Glutamatergic neuron (in vitro differentiated cells): ENCODE measurements around the gene ZNF552. TPM values are rescaled to one million over a fixed set of nuclear protein-coding genes. Genes with fewer than 3 reads are reported as not detected.
A peak's percentile ranks its signal among the peaks of the same experiment; 100 is the strongest.
"Not testable (repeated sequence)": the region's sequence is repeated elsewhere in the genome, so short reads cannot be mapped to it uniquely, and the experiment has no call there.

Experiments used
- DNase-seq: peaks from one replicate; pipeline ENCODE4 v3.0.0; 2022
- H3K27ac Mint-ChIP-seq: one replicate; pipeline ENCODE4 v1.8.0; 2020; ENCODE audit warnings: mild to moderate bottlenecking, mixed read lengths, inconsistent platforms; ENCODE audit not compliant: unreplicated experiment
- H3K27me3 Mint-ChIP-seq: one replicate; pipeline ENCODE4 v1.8.0; 2020; ENCODE audit warnings: mild to moderate bottlenecking, moderate library complexity, mixed read lengths, inconsistent platforms; ENCODE audit not compliant: unreplicated experiment
- H3K36me3 Mint-ChIP-seq: one replicate; pipeline ENCODE4 v1.8.0; 2020; ENCODE audit warnings: mild to moderate bottlenecking, mixed read lengths, inconsistent platforms; ENCODE audit not compliant: unreplicated experiment
- H3K4me1 Mint-ChIP-seq: one replicate; pipeline ENCODE4 v1.8.0; 2020; ENCODE audit warnings: mild to moderate bottlenecking, low read depth, mixed read lengths, inconsistent platforms; ENCODE audit not compliant: unreplicated experiment
- H3K4me3 Mint-ChIP-seq: one replicate; pipeline ENCODE4 v1.8.0; 2020; ENCODE audit warnings: mild to moderate bottlenecking, mixed read lengths, inconsistent platforms; ENCODE audit not compliant: unreplicated experiment
- H3K9me3 Mint-ChIP-seq: one replicate; pipeline ENCODE4 v1.8.0; 2020; ENCODE audit warnings: mild to moderate bottlenecking, moderate library complexity, mixed read lengths, inconsistent platforms; ENCODE audit not compliant: unreplicated experiment
- CTCF ChIP-seq: fragments of 200-600 bp; sonication (generic); IDR thresholded peaks from one replicate; pipeline ENCODE4 v1.5.0; 2021; ENCODE audit not compliant: partially characterized antibody, unreplicated experiment
- long read RNA-seq: library from polyadenylated mRNA; unstranded; transcript quantifications from one replicate; pipeline ENCODE4 v2.0.0, GENCODE V29; 2020; ENCODE audit not compliant: unreplicated experiment
- total RNA-seq: library from RNA; stranded (reverse); fragmentation: NEBNext Ultra II Directional; extraction: Animal tissue kit (Norgen Biotek cat#: 25700); gene quantifications from one replicate; pipeline ENCODE4 v1.2.1, GENCODE V29; 2021; ENCODE audit not compliant: unreplicated experiment

Gene ZNF552
- 14.9 TPM for total RNA-seq
- long read RNA-seq, partial matches to known transcripts, result 0 of 4 reads
- long read RNA-seq, other reads (novel, unspliced or antisense), result 3 of 4 reads

- H3K36me3 Mint-ChIP-seq, result no peaks in the 10 kb centered on the region
- H3K9me3 Mint-ChIP-seq, result peaks cover 1% of the 10 kb centered on the region
- peak within 1 kb of the TSS; percentile 96 for H3K4me3 Mint-ChIP-seq
- DNase-seq, result peak; percentile 79
- peaks cover 5% of the 10 kb centered on the region for H3K27me3 Mint-ChIP-seq
- H3K27ac Mint-ChIP-seq, result peak within 1 kb of the TSS; percentile 82
- H3K4me1 Mint-ChIP-seq, result peaks cover 10% of the 10 kb centered on the region
- no peak for TF ChIP-seq CTCF
Measured at GRCh38 chr19:57814505-57815246, at the start of gene ZNF552. Gene ZNF552 (minus strand): TSS chr19:57814913. CDS start chr19:57814743, 170 bp downstream.

- not testable (repeated sequence) for H3K4me1 Mint-ChIP-seq, H3K27ac Mint-ChIP-seq, H3K4me3 Mint-ChIP-seq, H3K36me3 Mint-ChIP-seq, H3K9me3 Mint-ChIP-seq, H3K27me3 Mint-ChIP-seq, DNase-seq
Measured at GRCh38 chr19:57862351-57862750, 47.6 kb upstream of the ZNF552 start.

- Mint-ChIP-seq H3K9me3 (peaks cover 14% of the 10 kb centered on the region), H3K4me1 (peaks cover 13% of the 10 kb centered on the region)
- not testable (repeated sequence) for DNase-seq, H3K36me3 Mint-ChIP-seq, H3K4me3 Mint-ChIP-seq, H3K27me3 Mint-ChIP-seq, H3K27ac Mint-ChIP-seq
Measured at GRCh38 chr19:57854117-57854516, 39.4 kb upstream of the ZNF552 start.

- peaks cover 16% of the 10 kb centered on the region for H3K9me3 Mint-ChIP-seq
- not testable (repeated sequence) for H3K27me3 Mint-ChIP-seq, H3K36me3 Mint-ChIP-seq
Measured at GRCh38 chr19:57851812-57852603, 37.3 kb upstream of the ZNF552 start.

GRCh38 chr19:57850553-57851017 is 35.9 kb upstream of the ZNF552 start:
- H3K36me3 Mint-ChIP-seq, result peaks cover 9% of the 10 kb centered on the region

More at GRCh38 chr19:57851812-57852603, 37.3 kb upstream of the ZNF552 start:
- Mint-ChIP-seq H3K4me3 (peak overlapping the region; percentile 98), H3K27ac (peak overlapping the region; percentile 99), H3K4me1 (peaks cover 13% of the 10 kb centered on the region)
- DNase-seq, result not testable (repeated sequence)

GRCh38 chr19:57849666-57850473 is 35.2 kb upstream of the ZNF552 start, which contains the start of gene ZNF587:
Gene ZNF587 (plus strand): TSS chr19:57849859. CDS start chr19:57850039, 180 bp downstream.
- H3K36me3 Mint-ChIP-seq, result not testable (repeated sequence)
- peak; percentile 62 for DNase-seq

More at GRCh38 chr19:57850553-57851017, 35.9 kb upstream of the ZNF552 start:
- Mint-ChIP-seq H3K27ac (peak overlapping the region; percentile 99), H3K4me1 (peaks cover 13% of the 10 kb centered on the region), H3K27me3 (peaks cover 8% of the 10 kb centered on the region), H3K4me3 (peak overlapping the region; percentile 98), H3K9me3 (peaks cover 16% of the 10 kb centered on the region)
- no peak for TF ChIP-seq CTCF
- peak; percentile 35 for DNase-seq

GRCh38 chr19:57849162-57849665 is 34.5 kb upstream of the ZNF552 start:
- peaks cover 13% of the 10 kb centered on the region for H3K4me1 Mint-ChIP-seq
- peaks cover 16% of the 10 kb centered on the region for H3K9me3 Mint-ChIP-seq
- DNase-seq, H3K27me3 Mint-ChIP-seq, H3K36me3 Mint-ChIP-seq: not testable (repeated sequence)
- H3K27ac Mint-ChIP-seq, result peak overlapping the region; percentile 99
- H3K4me3 Mint-ChIP-seq, result peak overlapping the region; percentile 98

More at GRCh38 chr19:57849666-57850473, 35.2 kb upstream of the ZNF552 start, which contains the start of gene ZNF587:
- Mint-ChIP-seq H3K9me3 (peaks cover 16% of the 10 kb centered on the region), H3K4me3 (peak within 1 kb of the TSS; percentile 98), H3K4me1 (peaks cover 13% of the 10 kb centered on the region), H3K27ac (peak within 1 kb of the TSS; percentile 99)
- H3K27me3 Mint-ChIP-seq, result not testable (repeated sequence)

- H3K9me3 Mint-ChIP-seq, result peaks cover 14% of the 10 kb centered on the region
- H3K27me3 Mint-ChIP-seq, H3K4me3 Mint-ChIP-seq, DNase-seq, H3K36me3 Mint-ChIP-seq, H3K4me1 Mint-ChIP-seq, H3K27ac Mint-ChIP-seq: not testable (repeated sequence)
Measured at GRCh38 chr19:57847164-57847563, 32.5 kb upstream of the ZNF552 start.
